NB4 (cell line): Measurements from ENCODE around the gene COX6B2.

Experiments
- MYC ChIP-seq: IDR thresholded peaks from 2 replicates; pipeline ENCODE4 v1.6.1; 2011; ENCODE audit warnings: low read depth, low read length
- POLR2A ChIP-seq: IDR thresholded peaks from 2 replicates; pipeline ENCODE4 v1.6.1; 2011; ENCODE audit warnings: mild to moderate bottlenecking; ENCODE audit not compliant: insufficient read length; ENCODE audit errors: extremely low read depth
- TF ChIP-seq, protein P1 (sequence below): IDR thresholded peaks from one replicate; pipeline ENCODE4 v1.5.1; 2012; ENCODE audit warnings: low read depth, low read length
- TF ChIP-seq, protein P2 (sequence below): IDR thresholded peaks from 2 replicates; pipeline ENCODE4 v1.6.1; 2011; ENCODE audit warnings: low read depth, low read length

DNA sequence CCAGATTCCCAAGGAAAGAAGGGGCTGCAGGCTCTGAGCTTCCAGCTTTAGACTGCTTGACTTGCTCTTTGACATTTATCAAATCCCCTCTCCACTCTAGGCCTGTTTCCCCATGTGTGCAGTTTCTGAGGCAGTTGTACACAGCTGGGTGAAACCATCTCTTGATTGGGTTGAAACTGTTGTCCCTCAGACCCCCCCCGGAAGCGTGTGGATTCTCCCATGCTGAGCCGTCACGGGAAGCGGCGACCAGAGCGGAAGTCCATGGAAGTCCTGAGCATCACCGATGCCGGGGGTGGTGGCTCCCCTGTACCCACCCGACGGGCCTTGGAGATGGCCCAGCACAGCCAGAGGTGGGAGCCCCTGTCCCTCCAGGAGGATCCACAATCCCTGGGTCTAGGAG is 51.0 kb downstream of the COX6B2 start:
- TF ChIP-seq MYC (no peak), POLR2A (no peak)
- TF ChIP-seq, protein P1, sequence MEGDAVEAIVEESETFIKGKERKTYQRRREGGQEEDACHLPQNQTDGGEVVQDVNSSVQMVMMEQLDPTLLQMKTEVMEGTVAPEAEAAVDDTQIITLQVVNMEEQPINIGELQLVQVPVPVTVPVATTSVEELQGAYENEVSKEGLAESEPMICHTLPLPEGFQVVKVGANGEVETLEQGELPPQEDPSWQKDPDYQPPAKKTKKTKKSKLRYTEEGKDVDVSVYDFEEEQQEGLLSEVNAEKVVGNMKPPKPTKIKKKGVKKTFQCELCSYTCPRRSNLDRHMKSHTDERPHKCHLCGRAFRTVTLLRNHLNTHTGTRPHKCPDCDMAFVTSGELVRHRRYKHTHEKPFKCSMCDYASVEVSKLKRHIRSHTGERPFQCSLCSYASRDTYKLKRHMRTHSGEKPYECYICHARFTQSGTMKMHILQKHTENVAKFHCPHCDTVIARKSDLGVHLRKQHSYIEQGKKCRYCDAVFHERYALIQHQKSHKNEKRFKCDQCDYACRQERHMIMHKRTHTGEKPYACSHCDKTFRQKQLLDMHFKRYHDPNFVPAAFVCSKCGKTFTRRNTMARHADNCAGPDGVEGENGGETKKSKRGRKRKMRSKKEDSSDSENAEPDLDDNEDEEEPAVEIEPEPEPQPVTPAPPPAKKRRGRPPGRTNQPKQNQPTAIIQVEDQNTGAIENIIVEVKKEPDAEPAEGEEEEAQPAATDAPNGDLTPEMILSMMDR: no peak
- TF ChIP-seq, protein P2, sequence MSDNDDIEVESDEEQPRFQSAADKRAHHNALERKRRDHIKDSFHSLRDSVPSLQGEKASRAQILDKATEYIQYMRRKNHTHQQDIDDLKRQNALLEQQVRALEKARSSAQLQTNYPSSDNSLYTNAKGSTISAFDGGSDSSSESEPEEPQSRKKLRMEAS: no peak
